Osteoblast (primary cell): ENCODE results near the gene MAML1. TPM values are rescaled to one million over a fixed set of nuclear protein-coding genes. Genes with fewer than 3 reads are reported as not detected.
A peak's percentile ranks its signal among the peaks of the same experiment; 100 is the strongest.
"Not testable (repeated sequence)": the region's sequence is repeated elsewhere in the genome, so short reads cannot be mapped to it uniquely, and the experiment has no call there.

Experiments used
- DNase-seq: peaks from one replicate; pipeline ENCODE4 v3.0.0; 2011; ENCODE audit warnings: low spot score, mixed read lengths; ENCODE audit not compliant: insufficient read length; ENCODE audit errors: missing footprints
- H2AFZ ChIP-seq: 2 replicates; pipeline ENCODE4 v1.6.0; 2011; ENCODE audit warnings: mild to moderate bottlenecking, low read length
- H3K27ac ChIP-seq: 2 replicates; pipeline ENCODE4 v1.5.1; 2011; ENCODE audit warnings: mild to moderate bottlenecking, low read depth, low read length, moderate library complexity
- H3K27me3 ChIP-seq: 2 replicates; pipeline ENCODE4 v1.6.0; 2012; ENCODE audit warnings: mild to moderate bottlenecking, control low read depth, inconsistent platforms, low read length, moderate library complexity; ENCODE audit not compliant: insufficient read depth
- H3K36me3 ChIP-seq: 2 replicates; pipeline ENCODE4 v1.5.1; 2011; ENCODE audit warnings: mild to moderate bottlenecking, low read length, control low read depth, moderate library complexity; ENCODE audit not compliant: insufficient read depth
- H3K4me1 ChIP-seq: 2 replicates; pipeline ENCODE4 v1.5.1; 2011; ENCODE audit warnings: mild to moderate bottlenecking, low read length, control low read depth, moderate library complexity; ENCODE audit not compliant: insufficient read depth
- H3K4me2 ChIP-seq: 2 replicates; pipeline ENCODE4 v1.6.0; 2011; ENCODE audit warnings: mild to moderate bottlenecking, low read length; ENCODE audit not compliant: insufficient read depth
- H3K4me3 ChIP-seq: fragments of 200-600 bp; sonication (generic); 3 replicates; pipeline ENCODE4 v1.5.1; 2012; ENCODE audit warnings: mild to moderate bottlenecking, low read length, inconsistent platforms; ENCODE audit not compliant: insufficient read depth
- H3K79me2 ChIP-seq: 2 replicates; pipeline ENCODE4 v1.6.0; 2012; ENCODE audit warnings: mild to moderate bottlenecking, low read length, control low read depth, inconsistent platforms; ENCODE audit not compliant: insufficient read depth
- H3K9me3 ChIP-seq: 2 replicates; pipeline ENCODE4 v1.5.1; 2011; ENCODE audit warnings: low read depth, low read length, control low read depth
- H4K20me1 ChIP-seq: 2 replicates; pipeline ENCODE4 v1.6.0; 2012; ENCODE audit warnings: mild to moderate bottlenecking, low read length, control low read depth; ENCODE audit not compliant: insufficient read depth
- CTCF ChIP-seq: IDR thresholded peaks from 2 replicates; pipeline ENCODE4 v1.5.1; 2011; ENCODE audit warnings: mild to moderate bottlenecking, low read depth, low read length, moderate library complexity; ENCODE audit errors: extremely low read depth
- total RNA-seq: library from RNA; depleted of rRNA; stranded (reverse); fragments of >200 nt; gene quantifications from 2 replicates; pipeline ENCODE4 v1.2.3, GENCODE V29; 2012

The MAML1 gene
- total RNA-seq, 1 donor: 14.1 TPM

- peak; percentile 67 for DNase-seq
- Histone ChIP-seq H3K36me3 (peaks cover 30% of the 10 kb centered on the region), H4K20me1 (peaks cover 45% of the 10 kb centered on the region), H3K4me1 (peaks cover 26% of the 10 kb centered on the region), H3K4me2 (peak overlapping the region; percentile 91), H3K27me3 (no peaks in the 10 kb centered on the region), H3K4me3 (peak overlapping the region; percentile 86), H3K79me2 (peaks cover 55% of the 10 kb centered on the region), H3K9me3 (no peaks in the 10 kb centered on the region), H2AFZ (peak overlapping the region; percentile 63), H3K27ac (peak overlapping the region; percentile 79)
- no peak for TF ChIP-seq CTCF
Measured at GRCh38 chr5:179733772-179734126, 1.1 kb downstream of the MAML1 start.

DNA sequence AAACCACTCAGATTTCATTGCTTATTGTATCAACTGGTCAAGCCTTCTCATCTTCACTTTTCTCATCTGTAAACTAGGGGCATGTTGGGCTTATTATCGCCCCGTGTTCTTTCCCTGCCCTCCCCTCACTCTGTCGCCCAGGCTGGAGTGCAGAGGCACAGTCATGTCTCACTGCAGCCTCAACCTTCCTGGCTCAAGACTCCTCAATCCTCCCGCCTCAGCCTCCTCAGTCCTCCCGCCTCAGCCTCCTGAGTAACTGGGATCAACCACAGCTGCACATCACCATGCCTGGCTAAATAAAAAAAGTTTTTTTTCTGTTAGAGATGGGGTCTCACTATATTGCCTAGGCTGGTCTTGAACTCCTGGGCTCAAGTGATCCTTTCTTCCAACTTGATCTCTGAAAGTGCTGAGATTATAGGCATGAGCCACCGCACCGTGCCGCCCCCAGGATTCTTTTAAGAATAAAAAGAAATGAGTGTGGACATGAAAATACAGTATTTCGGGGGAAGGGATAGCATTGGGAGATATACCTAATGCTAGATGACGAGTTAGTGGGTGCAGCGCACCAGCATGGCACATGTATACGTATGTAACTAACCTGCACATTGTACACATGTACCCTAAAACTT lies 2.0 kb downstream of the MAML1 start:
- peak overlapping the region; percentile 86 for H3K4me3 ChIP-seq
- peaks cover 64% of the 10 kb centered on the region for H3K79me2 ChIP-seq
- H3K4me2 ChIP-seq: peak overlapping the region; percentile 91
- H3K27me3 ChIP-seq: no peaks in the 10 kb centered on the region
- no peak for TF ChIP-seq CTCF
- H3K36me3 ChIP-seq: peaks cover 21% of the 10 kb centered on the region
- H3K27ac ChIP-seq: peak overlapping the region; percentile 79
- no peak for DNase-seq
- H3K4me1 ChIP-seq: peaks cover 26% of the 10 kb centered on the region
- H4K20me1 ChIP-seq: peaks cover 53% of the 10 kb centered on the region
- H3K9me3 ChIP-seq: no peaks in the 10 kb centered on the region
- H2AFZ ChIP-seq: no peak overlapping the region

DNA sequence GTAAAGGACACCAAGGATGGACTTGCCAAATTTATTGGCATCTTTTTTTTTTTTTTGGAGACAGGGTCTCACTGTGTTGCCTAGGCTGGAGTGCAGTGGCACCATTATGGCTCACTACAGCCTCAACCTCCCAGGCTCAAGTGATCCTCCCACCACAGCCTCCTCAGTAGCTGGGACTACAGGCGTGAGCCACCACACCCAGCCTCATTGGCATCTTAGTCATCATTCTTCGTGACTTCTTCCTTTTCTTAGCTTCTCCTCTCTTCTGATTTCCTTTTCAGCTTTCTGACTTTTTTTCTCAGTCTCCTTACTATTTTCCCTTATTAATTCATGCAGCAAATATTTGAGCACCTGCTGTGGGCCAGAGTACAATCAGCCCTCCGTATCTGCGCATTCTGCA lies 6.1 kb downstream of the MAML1 start:
- H3K9me3 ChIP-seq: no peaks in the 10 kb centered on the region
- no peak for TF ChIP-seq CTCF
- no peak overlapping the region for H3K4me2 ChIP-seq
- peaks cover 68% of the 10 kb centered on the region for H4K20me1 ChIP-seq
- no peaks in the 10 kb centered on the region for H3K27me3 ChIP-seq
- no peak overlapping the region for H2AFZ ChIP-seq
- H3K79me2 ChIP-seq: peaks cover 94% of the 10 kb centered on the region
- H3K4me1 ChIP-seq: peaks cover 12% of the 10 kb centered on the region
- DNase-seq: no peak
- no peak overlapping the region for H3K27ac ChIP-seq
- no peak overlapping the region for H3K4me3 ChIP-seq
- H3K36me3 ChIP-seq: peaks cover 8% of the 10 kb centered on the region

GRCh38 chr5:179744106-179744505 lies 11.5 kb downstream of the MAML1 start:
- peaks cover 86% of the 10 kb centered on the region for H3K79me2 ChIP-seq

More at GRCh38 chr5:179744106-179744505, 11.5 kb downstream of the MAML1 start:
- H3K27ac ChIP-seq, H3K27me3 ChIP-seq, H3K9me3 ChIP-seq, DNase-seq, H3K4me3 ChIP-seq, H3K4me2 ChIP-seq, H3K36me3 ChIP-seq, H2AFZ ChIP-seq, H3K4me1 ChIP-seq: not testable (repeated sequence)
- peaks cover 44% of the 10 kb centered on the region for H4K20me1 ChIP-seq
